Measurements from ENCODE around the gene TVP23A.

GRCh38 chr16:10729104-10730048 is 89.2 kb downstream of the TVP23A start:
- no peak for TF ChIP-seq CTCF (IDR thresholded peaks at IDR 0.05)
- TF ChIP-seq POLR2A (IDR thresholded peaks at IDR 0.05), result no peak

Measured in gastroesophageal sphincter (tissue), 3 donors.